MM.1S (cell line): Measurements from ENCODE around the gene EDC3.

ENCODE experiments used
- DNase-seq: peaks from one replicate; pipeline ENCODE4 v3.0.0-alpha.2; 2015
- H2AFZ ChIP-seq: fragments of 300-600 bp; sonication (generic); 2 replicates; pipeline ENCODE4 v1.6.0; 2016; ENCODE audit warnings: antibody characterized with exemption, low read length
- H3F3A ChIP-seq: fragments of 300-600 bp; sonication (generic); 2 replicates; pipeline ENCODE4 v1.6.1; 2016; ENCODE audit warnings: mild to moderate bottlenecking, antibody characterized with exemption, low read length, moderate library complexity, mixed read lengths; ENCODE audit not compliant: insufficient read depth
- H3K27ac ChIP-seq: fragments of 300-600 bp; sonication (generic); 2 replicates; pipeline ENCODE4 v1.5.1; 2016; ENCODE audit warnings: mild to moderate bottlenecking, low read length
- H3K27me3 ChIP-seq: fragments of 300-600 bp; sonication (generic); replicated peaks from 2 replicates; pipeline ENCODE4 v1.6.0; 2016; ENCODE audit warnings: low read length; ENCODE audit not compliant: insufficient read depth
- H3K36me3 ChIP-seq: fragments of 300-600 bp; sonication (generic); replicated peaks from 2 replicates; pipeline ENCODE4 v1.6.1; 2016; ENCODE audit warnings: mild to moderate bottlenecking, low read length, mixed read lengths; ENCODE audit not compliant: insufficient read depth
- H3K4me1 ChIP-seq: fragments of 300-600 bp; sonication (generic); 2 replicates; pipeline ENCODE4 v1.6.1; 2016; ENCODE audit warnings: low read length, mixed read lengths
- H3K4me2 ChIP-seq: fragments of 300-600 bp; sonication (generic); 2 replicates; pipeline ENCODE4 v1.6.0; 2016; ENCODE audit warnings: low read depth, low read length
- H3K4me3 ChIP-seq: fragments of 300-600 bp; sonication (generic); 2 replicates; pipeline ENCODE4 v1.5.1; 2016; ENCODE audit warnings: low read length, mixed read lengths
- H3K79me2 ChIP-seq: fragments of 300-600 bp; sonication (generic); 2 replicates; pipeline ENCODE4 v1.6.1; 2016; ENCODE audit warnings: mixed run types, low read length, mixed read lengths
- H3K9ac ChIP-seq: fragments of 300-600 bp; sonication (generic); 2 replicates; pipeline ENCODE4 v1.6.1; 2016; ENCODE audit warnings: low read length, mixed read lengths
- H3K9me2 ChIP-seq: fragments of 300-600 bp; sonication (generic); replicated peaks from 2 replicates; pipeline ENCODE4 v1.6.1; 2016; ENCODE audit warnings: mild to moderate bottlenecking, low read length, mixed read lengths; ENCODE audit not compliant: insufficient read depth
- H3K9me3 ChIP-seq: fragments of 300-600 bp; sonication (generic); replicated peaks from 2 replicates; pipeline ENCODE4 v1.6.1; 2016; ENCODE audit warnings: mild to moderate bottlenecking, low read length, mixed read lengths; ENCODE audit not compliant: insufficient read depth
- H4K20me1 ChIP-seq: fragments of 300-600 bp; sonication (generic); 2 replicates; pipeline ENCODE4 v1.6.1; 2016; ENCODE audit warnings: mild to moderate bottlenecking, low read length, moderate library complexity, mixed read lengths; ENCODE audit not compliant: insufficient read depth
- CTCF ChIP-seq: fragments of 300-600 bp; sonication (generic); IDR thresholded peaks from 2 replicates; pipeline ENCODE4 v1.5.1; 2016; ENCODE audit warnings: antibody characterized with exemption, low read length, mixed read lengths
- EZH2 ChIP-seq: fragments of 300-600 bp; sonication (generic); optimal IDR thresholded peaks from 2 replicates; pipeline ENCODE3; 2017; ENCODE audit warnings: low read depth, mild to moderate bottlenecking, antibody characterized with exemption, low read length, mixed read lengths
- EZH2phosphoT487 ChIP-seq: fragments of 300-600 bp; sonication (generic); IDR thresholded peaks from 2 replicates; pipeline ENCODE4 v1.6.1; 2018; ENCODE audit warnings: antibody characterized with exemption, low read length

EDC3 gene

GRCh38 chr15:74626752-74627692 lies 68.8 kb downstream of the EDC3 start:
- peaks cover 33% of the 10 kb centered on the region; the same call in 1 of the 2 replicates for H3K36me3 ChIP-seq
- no peaks in the 10 kb centered on the region for H3K27me3 ChIP-seq
- DNase-seq: peak; percentile 91
- H3K9me2 ChIP-seq: no peaks in the 10 kb centered on the region
- peaks cover 59% of the 10 kb centered on the region for H3F3A ChIP-seq
- H2AFZ ChIP-seq: no peak overlapping the region
- no peak for TF ChIP-seq EZH2phosphoT487
- no peak for TF ChIP-seq EZH2
- H3K9me3 ChIP-seq: no peaks in the 10 kb centered on the region
- no peaks in the 10 kb centered on the region for H4K20me1 ChIP-seq
- peak overlapping the region; percentile 55 for H3K4me2 ChIP-seq
- H3K27ac ChIP-seq: peak overlapping the region; percentile 90
- peak overlapping the region; percentile 28 for H3K4me3 ChIP-seq
- H3K4me1 ChIP-seq: peaks cover 64% of the 10 kb centered on the region
- peak overlapping the region; percentile 54 for H3K9ac ChIP-seq
- peaks cover 66% of the 10 kb centered on the region for H3K79me2 ChIP-seq

- peaks cover 73% of the 10 kb centered on the region for H3K79me2 ChIP-seq
- TF ChIP-seq EZH2phosphoT487: no peak
- no peak for TF ChIP-seq EZH2
- TF ChIP-seq CTCF: no peak
- H3K4me3 ChIP-seq: no peak overlapping the region
- peak overlapping the region; percentile 49; the same call in 1 of the 2 replicates for H3K9ac ChIP-seq
- no peaks in the 10 kb centered on the region for H3K27me3 ChIP-seq
- no peak overlapping the region for H2AFZ ChIP-seq
- 0 out of 2 replicates have a peak, but pooled peaks cover 2% of the 10 kb centered on the region for H4K20me1 ChIP-seq
- no peaks in the 10 kb centered on the region for H3K9me3 ChIP-seq
- DNase-seq: no peak
- peak overlapping the region; percentile 55 for H3K4me2 ChIP-seq
- H3F3A ChIP-seq: peaks cover 58% of the 10 kb centered on the region
- peaks cover 33% of the 10 kb centered on the region; the same call in 1 of the 2 replicates for H3K36me3 ChIP-seq
- H3K9me2 ChIP-seq: no peaks in the 10 kb centered on the region
- peaks cover 67% of the 10 kb centered on the region for H3K4me1 ChIP-seq
- H3K27ac ChIP-seq: peak overlapping the region; percentile 90
Observed at GRCh38 chr15:74626336-74626735, 69.5 kb downstream of the EDC3 start.

- H3K36me3 ChIP-seq: peaks cover 33% of the 10 kb centered on the region; the same call in 1 of the 2 replicates
- peaks cover 51% of the 10 kb centered on the region for H3F3A ChIP-seq
- no peaks in the 10 kb centered on the region for H3K27me3 ChIP-seq
- peaks cover 72% of the 10 kb centered on the region for H3K4me1 ChIP-seq
- H3K27ac ChIP-seq: peak overlapping the region; percentile 90
- no peak overlapping the region for H3K4me3 ChIP-seq
- H3K9me2 ChIP-seq: no peaks in the 10 kb centered on the region
- H4K20me1 ChIP-seq: peaks cover 3% of the 10 kb centered on the region; the same call in 1 of the 2 replicates
- peak overlapping the region; percentile 49; the same call in 1 of the 2 replicates for H3K9ac ChIP-seq
- peaks cover 79% of the 10 kb centered on the region for H3K79me2 ChIP-seq
- no peak overlapping the region for H2AFZ ChIP-seq
- H3K4me2 ChIP-seq: peak overlapping the region; percentile 55
- no peaks in the 10 kb centered on the region for H3K9me3 ChIP-seq
- TF ChIP-seq EZH2 (no peak), CTCF (no peak), EZH2phosphoT487 (no peak)
- DNase-seq: no peak
Observed at GRCh38 chr15:74625693-74626092, 70.1 kb downstream of the EDC3 start.
